Stomach (tissue), 9 donors: ENCODE results near the gene RAD54L2. TPM values are rescaled to one million over a fixed set of nuclear protein-coding genes. Genes with fewer than 3 reads are reported as not detected.

Experiments
- DNase-seq, 2 donors: peaks; one replicate each; pipeline versions ENCODE4 v3.0.0 to v3.0.0-alpha.2; 2013 to 2019
- H3K27ac ChIP-seq, 5 donors: fragments of 200-600 bp in 4 of 5; sonication (generic) in 4 of 5; one replicate each; pipeline ENCODE4 v1.5.1; 2013 to 2019; ENCODE audit warnings: mild to moderate bottlenecking in 1 of 5, moderate library complexity in 1 of 5
- H3K27me3 ChIP-seq, 3 donors: fragments of 200-600 bp; sonication (generic); one replicate each; pipeline ENCODE4 v1.5.1; 2017 to 2019; ENCODE audit warnings: mixed run types in 1 of 3
- H3K36me3 ChIP-seq, 4 donors: fragments of 200-600 bp; sonication (generic); 1 replicate in 3 of 4; 2 replicates in 1 of 4; pipeline ENCODE4 v1.5.1; 2016 to 2019
- H3K4me1 ChIP-seq, 4 donors: fragments of 200-600 bp; sonication (generic); one replicate each; pipeline ENCODE4 v1.5.1; 2016 to 2019
- H3K4me3 ChIP-seq, 4 donors: fragments of 200-600 bp; sonication (generic) in 3 of 4; one replicate each; pipeline ENCODE4 v1.5.1; 2016 to 2019; ENCODE audit warnings: mild to moderate bottlenecking in 1 of 4
- H3K9me3 ChIP-seq, 4 donors: fragments of 200-600 bp; sonication (generic); one replicate each; pipeline ENCODE4 v1.5.1; 2016 to 2019
- EP300 ChIP-seq: sonication (generic); formaldehyde crosslinking; IDR thresholded peaks from one replicate; pipeline ENCODE4 v1.6.1; 2017; ENCODE audit warnings: antibody characterized with exemption
- POLR2A ChIP-seq, 4 donors: fragments of 450-650 bp; IDR thresholded peaks; one replicate each; pipeline ENCODE4 v1.6.1; 2016; ENCODE audit warnings: antibody characterized with exemption in 4 of 4, control low read depth in 2 of 4, mild to moderate bottlenecking in 1 of 4, moderate library complexity in 1 of 4
- POLR2AphosphoS5 ChIP-seq, 3 donors: sonication (generic); formaldehyde crosslinking; IDR thresholded peaks; one replicate each; pipeline ENCODE4 v1.6.1; 2016; ENCODE audit warnings: antibody characterized with exemption in 3 of 3
- WGBS, 5 donors: extraction: QIAGEN DNeasy Blood & Tissue Kit in 3 of 5; methylation state at CpG; one replicate each; pipeline versions ENCODE4 v1.1.5 to v1.1.7; 2013 to 2018; 5-methylcytosine and 5-hydroxymethylcytosine counted together
- intact Hi-C: fragments of 100-400 bp; cut with DNase I; formaldehyde crosslinking; loops from one replicate; pipeline ENCODE4 v1.15.1; 2023; ENCODE audit warnings: low total_unique reads
- polyA plus RNA-seq, 3 donors: library from polyadenylated mRNA; stranded (reverse); fragments of 200-250 nt; gene quantifications; one replicate each; pipeline ENCODE4 v1.2.3, GENCODE V29; 2013
- total RNA-seq, 5 donors: library from RNA; depleted of rRNA; stranded (reverse); fragments of >200 nt; gene quantifications; one replicate each; pipeline versions ENCODE4 v1.1.0 to v1.2.3, GENCODE V29; 2014 to 2016
- TF ChIP-seq, protein P1 (sequence below), 7 experiments: fragments of 450-650 bp in 4 of 7; fragments of 200-600 bp in 3 of 7; sonication (generic) in 3 of 7; IDR thresholded peaks; one replicate each; pipeline ENCODE4 v1.5.1; 2016 to 2019; ENCODE audit warnings: antibody characterized with exemption in 7 of 7, control low read depth in 2 of 7, mild to moderate bottlenecking in 1 of 7
- donor health status: healthy with polysubstance abuse.
- donor health status: Bipolar disorder and iron deficiency.
- donor health status: healthy.

The RAD54L2 gene
- total and polyA plus RNA-seq, 8 donors: 1.5 to 46.0 (median 10.7) TPM

DNA sequence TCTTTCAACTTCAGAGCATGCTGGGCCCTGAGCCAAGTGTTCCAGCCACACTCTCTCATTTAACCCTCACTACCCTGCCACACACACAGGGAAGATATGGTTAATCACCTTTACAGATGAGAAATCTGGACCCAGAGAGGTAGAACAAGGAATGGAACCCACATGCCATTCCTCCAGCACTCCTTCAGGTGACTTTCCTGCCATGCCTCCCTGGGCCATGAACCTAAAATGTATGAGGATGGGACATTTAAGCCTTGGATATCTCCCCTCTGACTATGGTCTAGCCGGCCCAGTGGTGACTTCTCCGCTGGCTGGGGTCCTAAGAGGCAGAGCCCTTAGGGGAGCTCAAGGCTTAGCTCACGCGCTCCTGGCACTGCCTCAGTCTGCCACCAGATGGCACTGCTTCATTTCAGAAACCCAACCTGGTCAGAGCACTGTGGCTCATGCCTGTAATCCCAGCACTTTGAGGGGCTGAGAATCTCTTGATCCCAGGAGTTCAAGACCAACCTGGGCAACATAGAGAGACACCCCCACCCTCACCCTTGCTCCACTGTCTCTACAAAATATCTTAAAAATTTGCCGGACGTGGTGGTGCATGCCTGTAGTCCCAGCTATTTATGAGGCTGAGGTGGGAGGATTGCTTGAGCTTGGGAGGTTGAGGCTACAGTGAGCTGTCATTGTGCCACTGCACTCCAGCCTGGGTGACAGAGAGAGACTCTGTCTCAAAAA lies 36.5 kb upstream of the RAD54L2 start:
- Histone ChIP-seq H3K27ac (peak overlapping the region in 1 of 5 donors; percentile 99), H3K36me3 (no peaks in the 10 kb centered on the region), H3K4me1 (peaks cover 0 to 28% (median 15%) of the 10 kb centered on the region in 4 donors), H3K9me3 (no peaks in the 10 kb centered on the region), H3K4me3 (no peak overlapping the region), H3K27me3 (no peaks in the 10 kb centered on the region)
- peak; percentile 83 to 92 for DNase-seq
- intact Hi-C loops: loop anchor here (5.0 kb wide), 3 partner anchors 165 to 295 kb away; no protein-coding TSS in a partner anchor
- no peak for TF ChIP-seq POLR2A (IDR thresholded peaks at IDR 0.05)
- no peak for TF ChIP-seq EP300
- TF ChIP-seq, protein P1, sequence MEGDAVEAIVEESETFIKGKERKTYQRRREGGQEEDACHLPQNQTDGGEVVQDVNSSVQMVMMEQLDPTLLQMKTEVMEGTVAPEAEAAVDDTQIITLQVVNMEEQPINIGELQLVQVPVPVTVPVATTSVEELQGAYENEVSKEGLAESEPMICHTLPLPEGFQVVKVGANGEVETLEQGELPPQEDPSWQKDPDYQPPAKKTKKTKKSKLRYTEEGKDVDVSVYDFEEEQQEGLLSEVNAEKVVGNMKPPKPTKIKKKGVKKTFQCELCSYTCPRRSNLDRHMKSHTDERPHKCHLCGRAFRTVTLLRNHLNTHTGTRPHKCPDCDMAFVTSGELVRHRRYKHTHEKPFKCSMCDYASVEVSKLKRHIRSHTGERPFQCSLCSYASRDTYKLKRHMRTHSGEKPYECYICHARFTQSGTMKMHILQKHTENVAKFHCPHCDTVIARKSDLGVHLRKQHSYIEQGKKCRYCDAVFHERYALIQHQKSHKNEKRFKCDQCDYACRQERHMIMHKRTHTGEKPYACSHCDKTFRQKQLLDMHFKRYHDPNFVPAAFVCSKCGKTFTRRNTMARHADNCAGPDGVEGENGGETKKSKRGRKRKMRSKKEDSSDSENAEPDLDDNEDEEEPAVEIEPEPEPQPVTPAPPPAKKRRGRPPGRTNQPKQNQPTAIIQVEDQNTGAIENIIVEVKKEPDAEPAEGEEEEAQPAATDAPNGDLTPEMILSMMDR (IDR thresholded peaks at IDR 0.05): peak in 5 of 7 experiments; percentile 79 to 97 (median 93)
- TF ChIP-seq POLR2AphosphoS5 (IDR thresholded peaks at IDR 0.05): peak in 1 of 3 donors; percentile 55
- 6 to 13% (median 11%) methylated on average over 5 to 6 of the region's 6 CpGs for WGBS, 5 donors

DNA sequence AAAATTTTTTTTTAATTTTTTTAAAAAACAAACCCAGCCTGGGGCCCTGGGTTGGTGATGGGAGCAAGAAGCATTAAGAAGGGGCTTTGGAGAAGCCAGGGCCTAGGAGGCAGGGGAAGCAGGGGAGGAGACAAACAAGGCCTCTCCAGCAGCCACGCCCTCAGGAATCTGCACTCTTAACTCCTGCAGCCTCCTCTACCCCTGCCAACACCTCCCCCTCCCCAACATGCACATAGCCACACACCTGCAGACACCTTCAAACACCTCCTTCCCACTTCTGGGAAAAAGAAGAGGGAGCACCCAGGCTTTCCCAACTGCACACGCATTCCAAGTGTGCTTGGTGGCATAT lies 36.0 kb upstream of the RAD54L2 start:
- peak in 1 of 2 donors; percentile 6 for DNase-seq
- no peaks in the 10 kb centered on the region for H3K9me3 ChIP-seq
- intact Hi-C loops: loop anchor here (5.0 kb wide), 3 partner anchors 165 to 295 kb away; no protein-coding TSS in a partner anchor
- H3K4me1 ChIP-seq: peaks cover 0 to 22% (median 15%) of the 10 kb centered on the region in 4 donors
- H3K36me3 ChIP-seq: no peaks in the 10 kb centered on the region
- no peak overlapping the region for H3K27ac ChIP-seq
- WGBS, 5 donors: 26 to 54% (median 44%) methylated on average over 2 of the region's 2 CpGs
- H3K27me3 ChIP-seq: no peaks in the 10 kb centered on the region
- TF ChIP-seq, protein P1 (IDR thresholded peaks at IDR 0.05): no peak
- TF ChIP-seq POLR2A (IDR thresholded peaks at IDR 0.05) (no peak), EP300 (no peak), POLR2AphosphoS5 (IDR thresholded peaks at IDR 0.05) (no peak)
- no peak overlapping the region for H3K4me3 ChIP-seq

DNA sequence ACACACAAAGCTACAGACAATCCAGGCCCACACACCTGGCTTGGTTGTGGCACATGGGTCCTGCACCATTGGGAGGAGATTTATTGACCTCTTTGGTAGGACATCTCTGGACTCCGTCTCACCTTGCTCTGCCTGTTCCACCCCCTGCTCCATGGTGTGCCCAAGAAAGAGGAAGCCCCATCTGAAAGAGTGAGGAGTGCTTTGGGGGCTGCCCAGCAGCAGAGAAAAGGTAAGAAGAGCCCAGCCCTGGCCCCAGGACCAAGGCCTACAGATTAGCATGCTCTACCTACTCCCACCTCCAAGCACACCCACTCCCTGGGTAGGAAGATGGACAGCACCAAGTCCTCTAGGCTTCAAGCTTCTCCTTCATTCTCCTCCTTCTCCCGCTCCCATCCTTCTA lies 35.5 kb upstream of the RAD54L2 start:
- TF ChIP-seq, protein P1 (IDR thresholded peaks at IDR 0.05): no peak
- TF ChIP-seq POLR2A (IDR thresholded peaks at IDR 0.05) (no peak), POLR2AphosphoS5 (IDR thresholded peaks at IDR 0.05) (no peak), EP300 (no peak)
- H3K36me3 ChIP-seq: no peaks in the 10 kb centered on the region
- peaks cover 0 to 20% (median 15%) of the 10 kb centered on the region in 4 donors for H3K4me1 ChIP-seq
- intact Hi-C loops: loop anchor here (5.0 kb wide), 3 partner anchors 164 to 294 kb away; no protein-coding TSS in a partner anchor
- WGBS, 5 donors: 78 to 91% (median 81%) methylated on average over 2 of the region's 2 CpGs
- H3K27ac ChIP-seq: no peak overlapping the region
- DNase-seq: peak in 1 of 2 donors; percentile 2
- no peaks in the 10 kb centered on the region for H3K27me3 ChIP-seq
- no peaks in the 10 kb centered on the region for H3K9me3 ChIP-seq
- H3K4me3 ChIP-seq: no peak overlapping the region

DNA sequence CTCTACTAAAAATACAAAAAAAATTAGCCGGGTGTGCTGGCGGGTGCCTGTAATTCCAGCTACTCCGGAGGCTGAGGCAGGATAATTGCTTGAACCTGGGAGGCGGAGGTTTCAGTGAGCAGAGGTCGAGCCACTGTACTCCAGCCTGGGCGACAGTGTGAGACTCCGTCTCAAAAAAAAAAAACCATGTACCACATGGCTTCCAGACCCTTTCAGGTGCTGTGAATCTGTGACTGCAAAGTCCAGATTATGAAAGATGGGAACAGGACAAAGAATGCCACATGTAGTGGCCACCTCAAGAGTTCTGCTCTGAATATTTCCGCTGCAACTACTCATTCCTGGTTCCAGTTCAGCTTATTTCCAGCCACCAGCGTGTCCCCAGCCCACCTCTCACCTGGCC lies 30.3 kb upstream of the RAD54L2 start:
- TF ChIP-seq, protein P1 (IDR thresholded peaks at IDR 0.05): no peak
- TF ChIP-seq POLR2AphosphoS5 (IDR thresholded peaks at IDR 0.05) (no peak), POLR2A (IDR thresholded peaks at IDR 0.05) (no peak), EP300 (no peak)
- H3K27ac ChIP-seq: no peak overlapping the region
- 82 to 90% (median 87%) methylated on average over 9 of the region's 9 CpGs for WGBS, 5 donors
- no peaks in the 10 kb centered on the region for H3K27me3 ChIP-seq
- no peaks in the 10 kb centered on the region for H3K4me1 ChIP-seq
- no peaks in the 10 kb centered on the region for H3K9me3 ChIP-seq
- no peaks in the 10 kb centered on the region for H3K36me3 ChIP-seq
- H3K4me3 ChIP-seq: no peak overlapping the region
- no peak for DNase-seq
- intact Hi-C loops: no loop called here
